ENCODE data around the gene HELT.

HELT gene

GRCh38 chr4:185016946-185017758 is 1.1 kb upstream of the HELT start:
- H3K4me3 ChIP-seq (ENCODE audit: low read depth, low read length), result no peak overlapping the region
- no peak for DNase-seq (ENCODE audit: low read depth)
- TF ChIP-seq CTCF (IDR thresholded peaks at IDR 0.05; ENCODE audit: control insufficient read depth, extremely low read depth, insufficient read depth), result no peak

- no peak for DNase-seq (ENCODE audit: low read depth)
- H3K4me3 ChIP-seq (ENCODE audit: low read depth, low read length), result no peak overlapping the region
- TF ChIP-seq CTCF (IDR thresholded peaks at IDR 0.05; ENCODE audit: control insufficient read depth, extremely low read depth, insufficient read depth), result no peak
Measured at GRCh38 chr4:185018834-185019455, 655 bp downstream of the HELT start.

GRCh38 chr4:185019456-185020292 is 1.4 kb downstream of the HELT start:
- DNase-seq (ENCODE audit: low read depth), result no peak
- no peak overlapping the region for H3K4me3 ChIP-seq (ENCODE audit: low read depth, low read length)
- TF ChIP-seq CTCF (IDR thresholded peaks at IDR 0.05; ENCODE audit: control insufficient read depth, extremely low read depth, insufficient read depth), result no peak

- no peak for DNase-seq (ENCODE audit: low read depth)
- no peak for TF ChIP-seq CTCF (IDR thresholded peaks at IDR 0.05; ENCODE audit: control insufficient read depth, extremely low read depth, insufficient read depth)
- no peak overlapping the region for H3K4me3 ChIP-seq (ENCODE audit: low read depth, low read length)
Measured at GRCh38 chr4:185020293-185020808, 2.1 kb downstream of the HELT start.

- DNase-seq (ENCODE audit: low read depth), result no peak
- H3K4me3 ChIP-seq (ENCODE audit: low read depth, low read length), result no peak overlapping the region
- no peak for TF ChIP-seq CTCF (IDR thresholded peaks at IDR 0.05; ENCODE audit: control insufficient read depth, extremely low read depth, insufficient read depth)
Measured at GRCh38 chr4:185020863-185021761, 2.8 kb downstream of the HELT start.

- H3K4me3 ChIP-seq (ENCODE audit: low read depth, low read length), result no peak overlapping the region
- DNase-seq (ENCODE audit: low read depth), result no peak
- TF ChIP-seq CTCF (IDR thresholded peaks at IDR 0.05; ENCODE audit: control insufficient read depth, extremely low read depth, insufficient read depth), result no peak
Measured at GRCh38 chr4:185023471-185023870, 5.2 kb downstream of the HELT start.
